Stimulated activated CD8-positive, alpha-beta memory T cell treated with anti-CD3 and anti-CD28 coated beads, Interleukin-7, amount 100 ng/mL, for 4 hours (primary cell): ENCODE data around the gene APOBEC3C.
"Not testable (repeated sequence)": the region's sequence is repeated elsewhere in the genome, so short reads cannot be mapped to it uniquely, and the experiment has no call there.

Source experiments
- DNase-seq, 2 donors: peaks; one replicate each; pipeline ENCODE4 v3.0.0-alpha.2; 2020; ENCODE audit warnings: low read depth in 2 of 2

APOBEC3C gene

DNA sequence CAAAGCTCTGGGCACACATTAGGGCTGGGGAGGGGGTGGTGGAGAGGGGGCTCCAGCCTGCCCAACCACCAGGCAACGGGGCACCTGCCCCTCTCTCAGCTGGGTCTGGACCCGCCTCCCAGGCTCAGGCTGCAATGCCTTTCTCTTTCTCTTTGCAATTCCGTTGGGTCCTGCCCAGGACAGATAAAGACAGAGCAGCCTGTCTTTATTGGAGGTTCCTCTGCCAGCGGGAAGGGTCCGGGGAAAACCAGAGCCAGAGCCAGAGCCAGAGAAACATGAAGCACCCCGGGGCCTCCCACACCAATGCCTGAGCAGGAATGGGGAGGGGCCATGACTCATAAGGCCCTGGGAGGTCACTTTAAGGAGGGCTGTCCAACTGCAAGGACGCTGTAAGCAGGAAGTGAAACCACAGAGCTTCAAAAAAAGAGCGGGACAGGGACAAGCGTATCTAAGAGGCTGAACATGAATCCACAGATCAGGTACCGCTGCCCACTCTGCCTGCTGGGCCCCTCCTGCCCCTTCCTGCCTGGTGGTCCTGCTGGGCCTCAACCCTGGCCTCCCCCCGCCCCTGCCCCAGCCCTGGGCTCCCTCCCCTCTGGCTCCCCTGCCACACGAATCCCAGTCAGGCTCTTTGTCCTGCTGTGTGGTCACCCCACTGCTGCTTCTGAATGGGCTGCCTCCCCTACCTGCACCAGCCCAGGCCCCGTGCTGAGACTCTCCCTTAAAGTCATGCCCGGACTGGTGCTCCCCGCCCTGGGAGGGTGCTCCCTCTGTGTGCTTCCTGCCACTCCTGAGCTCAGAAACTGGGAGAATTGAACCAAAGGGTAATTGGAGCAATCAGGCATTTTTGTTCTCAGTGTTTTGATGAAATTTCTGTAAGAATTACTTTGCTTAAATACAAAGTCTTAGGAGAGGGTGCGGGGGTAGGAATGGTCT, 31.8 kb upstream of the APOBEC3C start, which contains the start of gene APOBEC3B:
APOBEC3B (plus strand) TSS at position 356 of the 936 bp plus-strand sequence; CDS start at position 463, 107 bp downstream.
- peak; percentile 63 to 65 for DNase-seq

DNA sequence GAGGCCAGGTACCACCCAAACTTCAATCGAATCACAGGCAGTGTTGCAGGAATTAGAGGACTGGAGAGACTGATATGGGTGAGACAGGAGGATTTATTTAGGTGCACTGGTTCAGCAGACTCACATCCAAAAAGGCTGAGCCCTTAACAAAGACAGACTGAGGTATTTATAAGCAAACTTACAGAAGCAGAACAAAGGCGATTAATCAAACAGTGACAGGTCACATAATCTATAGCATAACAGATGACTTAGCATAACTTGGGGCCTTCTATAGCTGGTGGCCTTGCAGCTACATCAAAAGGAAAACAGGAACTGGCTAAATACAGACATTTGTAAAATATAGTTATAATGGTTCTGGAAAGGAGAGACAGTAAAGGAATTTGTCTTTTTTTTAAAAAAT, 29.8 kb upstream of the APOBEC3C start:
- DNase-seq = no peak

DNA sequence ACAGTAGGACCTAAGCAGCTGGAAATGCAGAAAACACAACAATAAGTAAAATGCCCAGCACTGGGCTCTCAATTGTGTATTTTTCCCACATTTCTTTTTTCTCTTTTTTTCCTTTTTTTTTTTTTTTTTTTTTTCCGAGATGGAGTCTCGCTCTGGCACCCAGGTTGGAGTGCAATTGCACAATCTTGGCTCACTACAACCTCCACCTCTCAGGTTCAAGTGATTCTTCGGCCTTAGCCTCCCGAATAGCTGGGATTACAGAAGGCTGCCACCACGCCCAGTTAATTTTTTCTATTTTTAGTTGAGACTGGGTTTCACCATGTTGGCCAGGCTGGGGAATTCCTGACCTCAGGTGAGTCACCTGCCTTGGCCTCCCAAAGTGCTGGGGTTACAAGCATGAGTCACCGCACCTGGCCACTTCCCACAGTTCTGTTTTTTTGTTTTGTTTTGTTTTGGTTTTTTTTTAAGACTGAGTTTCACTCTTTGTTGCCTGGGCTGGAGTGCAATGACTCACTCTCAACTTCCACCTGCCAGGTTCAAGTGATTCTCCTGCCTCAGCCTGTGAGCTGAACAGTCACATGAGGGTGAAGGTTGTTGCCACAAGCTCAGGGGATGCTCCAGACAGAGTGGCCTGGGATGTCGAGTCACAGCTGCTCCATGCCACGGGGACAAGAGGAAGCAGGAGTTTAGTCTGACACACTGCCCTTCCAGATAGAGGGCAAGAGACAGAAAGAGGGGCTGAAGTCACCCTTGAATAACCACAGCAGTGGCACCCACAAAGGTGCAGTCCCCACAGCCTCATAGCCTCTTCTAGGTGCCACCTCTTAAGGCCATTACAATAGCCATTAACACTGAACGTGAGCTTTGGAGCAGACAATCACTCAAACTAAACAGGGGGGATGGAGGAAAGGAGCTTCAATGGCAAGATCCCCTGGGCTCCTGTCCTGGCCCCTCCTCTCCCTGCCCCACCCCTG, 29.0 kb upstream of the APOBEC3C start:
- DNase-seq = peak; percentile 79 to 84

DNA sequence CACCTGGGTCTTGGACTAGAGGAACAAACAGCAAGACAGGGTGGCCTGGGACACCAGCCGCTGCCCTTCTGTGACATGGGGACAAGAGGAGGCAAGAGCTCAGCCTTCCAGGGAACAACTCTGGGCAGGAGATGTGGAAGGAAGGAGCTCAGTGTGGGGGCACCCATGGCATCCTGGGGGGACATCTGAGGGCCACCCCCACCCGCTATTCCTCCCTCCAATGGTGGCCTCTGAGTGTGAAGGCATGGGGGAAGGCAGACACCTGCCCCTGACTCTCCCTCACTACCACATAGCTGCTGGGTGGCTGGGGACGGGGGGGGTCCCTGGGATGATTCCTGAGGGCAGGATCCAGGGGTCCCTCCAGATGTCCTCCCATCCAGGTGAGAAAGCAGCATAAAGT, 27.4 kb upstream of the APOBEC3C start:
- no peak for DNase-seq

DNA sequence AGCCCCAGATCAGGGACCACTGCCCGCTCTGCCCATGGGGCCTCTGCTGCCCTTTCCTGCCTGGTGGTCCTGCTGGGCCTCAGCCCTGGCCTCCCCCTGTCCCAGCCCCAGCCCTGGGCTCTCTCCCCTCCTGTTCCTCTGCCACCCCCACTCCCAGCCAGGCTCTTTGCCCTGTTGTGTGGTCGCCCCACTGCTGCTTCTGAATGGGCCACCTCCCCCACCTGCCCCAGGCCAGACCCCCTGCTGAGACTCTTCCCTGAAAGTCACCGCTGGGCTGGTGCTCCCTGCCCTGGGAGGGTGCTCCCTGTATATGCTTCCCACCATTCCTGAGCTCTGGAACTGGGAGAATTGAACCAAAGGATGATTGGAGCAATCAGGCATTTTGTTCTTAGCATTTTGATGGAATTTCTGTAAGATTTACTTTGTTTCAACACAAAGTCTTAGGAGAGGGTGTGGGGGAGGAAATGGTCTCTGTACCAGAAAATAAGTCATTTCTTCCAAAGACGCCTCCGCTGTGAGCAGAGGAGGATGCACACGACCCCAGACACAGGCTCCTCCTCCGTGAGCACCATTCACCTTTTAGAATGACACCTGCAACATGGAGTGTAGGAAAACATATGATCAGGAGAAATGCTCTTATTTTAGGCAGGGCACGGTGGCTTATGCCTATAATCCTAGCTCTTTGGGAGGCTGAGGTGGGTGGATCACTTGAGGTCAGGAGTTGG, 26.7 kb upstream of the APOBEC3C start:
- no peak for DNase-seq

DNA sequence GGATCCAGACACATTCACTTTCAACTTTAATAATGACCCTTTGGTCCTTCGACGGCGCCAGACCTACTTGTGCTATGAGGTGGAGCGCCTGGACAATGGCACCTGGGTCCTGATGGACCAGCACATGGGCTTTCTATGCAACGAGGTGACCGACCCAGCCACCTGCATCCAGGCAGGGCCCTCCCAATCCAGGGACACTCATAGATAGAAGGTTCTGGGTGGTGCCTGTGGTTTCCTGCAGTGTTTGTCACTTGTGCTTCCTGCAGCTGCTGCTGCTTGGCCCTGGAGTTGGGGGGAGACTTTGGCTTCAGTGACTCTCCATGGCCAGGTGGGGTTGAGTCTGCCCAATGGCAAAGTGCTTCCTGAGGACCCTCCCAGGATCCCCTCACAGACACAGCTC, 24.6 kb upstream of the APOBEC3C start:
- DNase-seq = no peak

DNA sequence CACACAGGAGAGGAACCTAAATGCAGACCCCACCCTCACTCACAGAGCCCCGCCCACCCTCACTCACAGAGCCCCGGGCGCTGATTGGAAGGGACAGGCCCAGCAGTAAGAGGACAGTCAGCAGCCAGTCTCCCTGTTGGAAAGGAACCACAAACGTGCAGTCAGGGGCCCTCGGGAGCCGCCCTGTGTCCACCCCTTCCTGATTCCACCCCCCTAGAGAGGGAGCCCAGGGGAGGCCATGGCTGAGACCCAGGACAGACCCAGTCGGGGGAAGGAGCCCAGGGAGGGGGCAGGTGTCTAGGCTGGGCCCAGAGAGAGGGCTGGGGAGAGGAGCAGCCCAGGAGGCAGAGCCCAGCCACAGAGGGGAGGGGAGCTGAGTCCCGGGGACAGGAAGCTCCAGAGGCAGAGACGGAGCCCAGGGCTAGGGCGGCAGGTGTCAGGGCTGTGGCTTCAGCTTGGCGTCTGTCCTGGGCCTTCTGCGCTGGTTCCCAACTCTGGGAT, 21.1 kb upstream of the APOBEC3C start:
- DNase-seq = not testable (repeated sequence)

DNA sequence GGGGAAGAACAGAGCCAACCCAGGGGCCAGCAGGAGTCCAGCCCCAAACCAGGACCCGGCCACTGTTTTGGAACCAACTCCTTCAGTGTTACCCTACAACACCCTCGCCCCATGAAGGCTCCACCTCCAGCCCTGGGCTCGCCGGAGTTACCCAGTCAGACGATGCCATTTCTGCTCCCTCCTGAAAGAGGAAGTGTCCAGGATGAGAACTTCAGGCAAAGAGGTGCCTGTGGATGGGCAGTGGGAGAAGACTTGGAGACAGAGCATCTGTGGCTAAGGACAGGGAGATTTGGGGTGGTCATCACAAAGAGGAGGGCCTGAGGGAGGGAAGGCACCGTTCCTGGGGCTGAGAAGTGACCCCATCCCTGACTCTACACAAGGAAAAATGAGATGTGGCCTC, 18.0 kb upstream of the APOBEC3C start:
- no peak for DNase-seq

DNA sequence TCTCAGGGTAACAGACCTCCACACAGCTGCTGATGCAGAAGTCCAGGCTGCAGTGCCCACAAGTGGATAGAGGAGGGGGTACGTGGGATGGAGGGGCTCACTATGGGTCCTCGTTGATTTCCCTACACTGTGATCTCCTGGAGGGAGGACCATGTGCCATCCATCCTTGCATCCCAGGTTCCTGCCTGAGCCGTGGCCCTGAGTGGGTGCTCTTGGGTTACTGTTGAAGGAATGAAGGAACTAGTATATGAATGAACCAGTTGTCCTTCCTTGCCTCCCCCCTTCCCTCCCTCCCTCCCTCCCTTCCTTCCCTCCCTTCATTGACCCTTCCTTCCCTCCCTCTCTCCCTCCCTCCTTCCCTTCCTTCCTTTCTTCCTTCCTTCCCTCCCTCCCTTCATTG, 16.5 kb upstream of the APOBEC3C start:
- DNase-seq = no peak

DNA sequence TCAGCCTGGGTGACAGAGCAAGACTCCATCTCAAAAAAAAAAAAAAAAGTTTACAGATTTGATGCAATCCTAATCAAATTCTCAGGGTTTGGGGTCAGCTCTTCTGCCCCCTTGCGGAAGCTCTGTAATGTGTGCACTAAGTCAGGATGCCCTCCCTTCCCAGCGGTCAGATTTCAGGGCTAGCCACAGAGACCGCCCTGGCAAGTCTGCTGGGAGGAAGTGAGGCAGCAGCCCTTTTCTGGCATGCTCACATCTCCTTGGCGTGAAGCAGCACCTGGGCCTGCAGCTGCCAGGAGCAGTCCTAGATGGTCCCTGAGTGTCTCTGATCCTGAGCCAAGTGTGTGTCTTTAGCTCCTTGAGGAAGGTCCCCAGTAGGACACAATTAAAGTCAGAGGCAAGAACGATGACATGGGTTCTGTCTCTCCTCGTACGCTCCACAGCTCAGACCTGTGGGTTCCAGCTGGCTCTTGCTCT, 10.9 kb upstream of the APOBEC3C start:
- peak; percentile 64 to 65 for DNase-seq

DNA sequence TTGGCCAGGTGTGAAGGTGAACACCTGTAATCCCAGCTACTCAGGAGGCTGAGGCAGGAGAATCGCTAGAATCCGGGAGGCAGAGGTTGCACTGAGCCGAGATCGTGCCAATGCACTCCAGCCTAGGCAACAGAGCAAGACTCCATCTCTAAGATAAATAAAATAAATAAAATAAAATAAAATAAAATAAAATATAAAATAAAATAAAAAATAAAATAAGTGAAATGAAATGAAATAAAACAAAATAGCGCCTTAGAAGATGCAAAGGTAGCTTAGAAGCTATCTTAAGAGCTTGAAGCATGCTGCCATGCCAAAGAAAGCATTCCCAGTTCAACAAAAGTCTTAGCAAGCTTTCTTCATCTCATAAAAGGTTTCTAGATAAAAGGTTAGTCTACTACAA, 6.9 kb upstream of the APOBEC3C start:
- no peak for DNase-seq

DNA sequence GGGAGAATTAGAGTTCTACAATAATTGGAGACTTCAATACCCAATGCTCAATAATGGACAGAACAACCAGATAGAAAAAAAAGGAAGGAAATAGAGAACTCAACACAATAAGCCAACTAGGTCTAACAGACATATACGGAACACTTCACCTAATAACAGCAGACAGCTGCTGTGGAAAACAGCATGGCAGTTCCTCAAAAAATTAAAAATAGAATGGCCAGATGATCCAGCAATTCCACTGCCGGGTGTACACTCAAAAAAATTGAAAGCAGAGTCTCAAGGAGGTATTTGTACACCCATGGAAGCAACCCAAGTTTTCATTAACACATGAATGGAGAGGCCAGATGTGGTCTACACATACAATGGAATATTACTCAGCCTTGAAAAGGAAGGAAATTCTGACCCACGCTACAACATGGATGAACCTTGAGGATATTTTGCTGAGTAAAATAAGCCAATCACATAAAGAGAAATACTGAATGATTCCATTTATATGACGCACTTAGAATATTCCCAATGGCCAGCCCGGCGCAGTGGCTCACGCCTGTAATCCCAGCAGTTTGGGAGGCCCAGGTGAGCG, 5.7 kb upstream of the APOBEC3C start:
- not testable (repeated sequence) for DNase-seq

DNA sequence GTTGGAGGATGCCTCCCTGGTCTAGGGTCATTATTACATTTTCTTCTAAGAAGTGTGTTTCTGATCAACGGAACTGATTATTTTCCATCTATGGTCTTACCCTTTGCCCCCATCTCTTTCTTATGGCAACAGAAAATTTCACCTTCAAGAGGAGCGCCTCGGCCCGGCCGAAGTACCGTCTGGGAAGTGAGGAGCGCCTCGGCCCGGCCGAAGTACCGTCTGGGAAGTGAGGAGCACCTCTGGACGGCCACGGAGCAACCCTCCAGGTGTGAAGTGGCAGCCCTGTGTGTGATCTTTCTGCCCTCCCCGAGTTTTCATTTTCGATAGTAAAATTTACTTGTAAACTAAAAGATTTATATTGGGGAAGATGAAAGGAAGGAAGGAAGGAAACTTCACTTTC, 3.1 kb upstream of the APOBEC3C start:
- DNase-seq = no peak

DNA sequence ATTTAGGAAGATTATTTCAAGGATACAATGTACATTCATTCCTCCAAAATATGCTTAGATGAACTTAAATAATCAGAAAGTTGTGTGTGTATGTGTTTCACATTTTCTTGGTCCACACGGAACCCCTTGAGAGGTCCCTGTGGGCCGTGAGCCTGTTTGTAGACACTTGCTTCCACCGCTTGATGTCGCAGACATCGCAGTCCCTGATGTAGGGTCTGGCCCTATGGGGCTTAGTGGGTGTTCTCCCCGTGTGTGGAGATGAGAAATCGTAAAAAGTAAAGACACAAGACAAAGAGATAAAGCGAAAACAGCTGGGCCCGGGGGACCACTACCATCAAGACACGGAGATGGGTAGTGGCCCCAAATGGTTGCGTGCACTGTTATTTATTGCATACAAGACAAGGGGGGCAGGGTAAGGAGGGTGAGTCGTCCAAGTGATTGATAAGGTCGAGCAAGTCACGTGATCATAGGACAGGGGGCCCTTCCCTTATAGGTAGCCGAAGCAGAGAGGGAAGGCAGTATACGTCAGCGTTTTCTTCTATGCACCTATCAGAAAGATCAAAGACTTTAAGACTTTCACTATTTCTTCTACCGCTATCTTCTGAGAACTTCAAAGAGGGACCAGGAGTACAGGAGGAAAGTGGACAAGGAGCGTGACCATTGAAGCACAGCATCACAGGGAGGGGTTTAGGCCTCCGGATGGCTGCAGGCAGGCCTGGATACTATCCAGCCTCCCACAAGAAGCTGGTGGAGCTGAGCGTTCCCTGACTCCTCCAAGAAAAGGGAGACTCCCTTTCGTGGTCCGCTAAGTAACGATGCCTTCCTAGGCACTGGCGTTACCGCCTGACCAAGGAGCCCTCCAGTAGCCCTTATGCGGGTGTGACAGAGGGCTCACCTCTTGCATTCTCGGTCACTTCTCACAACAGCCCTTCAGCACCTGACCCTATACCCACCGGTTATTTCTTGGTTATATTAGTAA, 1.2 kb upstream of the APOBEC3C start:
- no peak for DNase-seq

DNA sequence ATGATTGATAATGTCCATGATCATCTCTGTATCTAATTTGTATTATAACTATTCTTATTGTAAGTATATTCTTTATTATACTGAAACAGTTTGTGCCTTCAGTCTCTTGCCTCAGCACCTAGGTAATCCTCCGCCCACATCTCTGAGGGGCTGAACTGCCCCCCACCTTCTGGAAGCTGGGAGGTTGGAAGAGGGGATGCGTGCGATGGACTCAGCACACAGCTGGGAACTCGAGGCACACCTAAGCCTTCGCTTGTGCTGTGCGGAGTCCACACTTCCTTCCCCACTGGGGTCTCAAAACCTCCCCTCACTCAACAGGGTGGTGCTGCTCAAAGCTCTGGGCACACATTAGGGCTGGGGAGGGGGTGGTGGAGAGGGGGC, 506 bp upstream of the APOBEC3C start:
- not testable (repeated sequence) for DNase-seq

DNA sequence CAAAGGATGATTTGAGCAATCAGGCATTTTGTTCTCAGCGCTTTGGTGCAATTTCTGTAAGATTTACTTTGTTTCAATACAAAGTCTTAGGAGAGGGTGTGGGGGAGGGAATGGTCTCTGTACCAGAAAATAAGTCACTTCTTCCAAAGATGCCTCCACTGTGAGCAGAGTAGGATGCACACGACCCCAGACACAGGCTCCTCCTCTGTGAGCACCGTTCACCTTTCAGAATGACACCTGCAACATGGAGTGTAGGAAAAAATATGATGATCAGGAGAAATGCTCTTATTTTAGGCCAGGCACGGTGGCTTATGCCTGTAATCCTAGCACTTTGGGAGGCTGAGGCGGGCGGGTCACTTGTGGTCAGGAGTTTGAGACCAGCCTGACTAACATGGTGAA, 665 bp downstream of the APOBEC3C start:
- DNase-seq = not testable (repeated sequence)

DNA sequence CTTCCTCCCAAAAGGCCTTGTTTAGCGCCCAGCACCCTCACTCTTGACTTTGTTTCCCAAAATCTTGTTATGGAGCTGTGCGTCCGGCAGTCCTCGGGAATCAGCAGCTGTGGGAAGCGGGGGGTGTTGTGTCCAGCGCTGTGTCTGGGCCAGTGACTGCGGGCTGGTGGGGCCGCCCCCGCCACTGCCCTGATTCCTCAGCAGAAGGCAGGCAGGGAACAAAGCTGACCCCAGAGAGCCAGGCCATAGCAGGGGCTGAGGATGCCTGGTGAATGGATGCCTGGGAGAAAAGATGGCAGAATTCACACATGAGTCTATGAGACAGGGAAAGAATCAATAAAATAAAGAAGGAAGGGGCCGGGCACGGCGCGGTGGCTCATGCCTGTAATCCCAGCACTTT, 2.5 kb downstream of the APOBEC3C start:
- no peak for DNase-seq

DNA sequence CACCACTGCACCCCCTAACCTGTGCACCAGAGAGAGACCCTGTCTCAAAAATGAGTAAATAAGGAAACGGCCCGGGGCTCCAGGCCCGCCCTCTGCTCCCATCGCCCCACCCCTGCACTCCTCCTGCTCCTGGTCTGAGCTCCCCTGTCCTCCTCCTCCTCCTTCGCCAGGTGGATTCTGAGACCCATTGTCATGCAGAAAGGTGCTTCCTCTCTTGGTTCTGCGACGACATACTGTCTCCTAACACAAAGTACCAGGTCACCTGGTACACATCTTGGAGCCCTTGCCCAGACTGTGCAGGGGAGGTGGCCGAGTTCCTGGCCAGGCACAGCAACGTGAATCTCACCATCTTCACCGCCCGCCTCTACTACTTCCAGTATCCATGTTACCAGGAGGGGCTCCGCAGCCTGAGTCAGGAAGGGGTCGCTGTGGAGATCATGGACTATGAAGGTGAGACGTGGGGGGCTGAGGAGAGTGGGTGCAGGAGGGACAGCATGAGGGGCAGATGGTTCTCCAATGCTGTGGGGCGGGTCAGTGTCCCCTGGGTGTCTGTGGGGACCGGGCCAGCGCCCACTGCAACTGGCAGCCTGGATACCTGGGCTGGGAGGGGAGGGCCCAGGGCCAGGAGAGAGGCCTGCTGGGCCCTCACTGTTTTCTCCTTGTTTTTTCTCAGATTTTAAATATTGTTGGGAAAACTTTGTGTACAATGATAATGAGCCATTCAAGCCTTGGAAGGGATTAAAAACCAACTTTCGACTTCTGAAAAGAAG, 3.7 kb downstream of the APOBEC3C start:
- DNase-seq = no peak
